OCI-LY1 (cell line): ENCODE results near the gene ALPK3.

ENCODE experiments used
- H2AFZ ChIP-seq: fragments of 200-600 bp; sonication (generic), shearing (Covaris generic); 2 replicates; pipeline ENCODE4 v1.6.0; 2014; ENCODE audit warnings: antibody characterized with exemption, mild to moderate bottlenecking, low read length
- H3F3A ChIP-seq: fragments of 200-600 bp; sonication (generic), shearing (Covaris generic); 2 replicates; pipeline ENCODE4 v1.6.0; 2014; ENCODE audit warnings: mild to moderate bottlenecking, antibody characterized with exemption, low read length, moderate library complexity; ENCODE audit not compliant: insufficient read depth
- H3K27ac ChIP-seq: fragments of 200-600 bp; sonication (generic); 2 replicates; pipeline ENCODE4 v1.5.1; 2014; ENCODE audit warnings: low read length, mixed run types, mild to moderate bottlenecking, low read depth; ENCODE audit not compliant: poor library complexity, severe bottlenecking
- H3K27me3 ChIP-seq: fragments of 200-600 bp; sonication (generic); 2 replicates; pipeline ENCODE4 v1.6.0; 2014; ENCODE audit warnings: antibody characterized with exemption, mild to moderate bottlenecking, low read length, moderate library complexity; ENCODE audit not compliant: insufficient read depth
- H3K36me3 ChIP-seq: fragments of 200-600 bp; sonication (generic); 2 replicates; pipeline ENCODE4 v1.6.1; 2014; ENCODE audit warnings: mild to moderate bottlenecking, antibody characterized with exemption, low read length, moderate library complexity, mixed read lengths; ENCODE audit not compliant: insufficient read depth
- H3K4me1 ChIP-seq: fragments of 200-600 bp; sonication (generic); 2 replicates; pipeline ENCODE4 v1.5.1; 2014; ENCODE audit warnings: mild to moderate bottlenecking, low read length, moderate library complexity; ENCODE audit not compliant: insufficient read depth, severe bottlenecking
- H3K4me2 ChIP-seq: fragments of 200-600 bp; sonication (generic), shearing (Covaris generic); 2 replicates; pipeline ENCODE4 v1.6.1; 2014; ENCODE audit warnings: low read length
- H3K4me3 ChIP-seq: fragments of 200-600 bp; sonication (generic); 2 replicates; pipeline ENCODE4 v1.5.1; 2014; ENCODE audit warnings: low read length, low read depth, mild to moderate bottlenecking, mixed read lengths; ENCODE audit not compliant: poor library complexity, severe bottlenecking
- H3K79me2 ChIP-seq: fragments of 200-600 bp; shearing (Covaris generic); 2 replicates; pipeline ENCODE4 v1.6.1; 2016; ENCODE audit warnings: mixed run types, low read length, mixed read lengths; ENCODE audit not compliant: insufficient read depth
- H3K9ac ChIP-seq: fragments of 200-600 bp; sonication (generic), shearing (Covaris generic); 2 replicates; pipeline ENCODE4 v1.6.1; 2014; ENCODE audit warnings: mild to moderate bottlenecking, low read length, mixed read lengths
- H3K9me2 ChIP-seq: fragments of 200-600 bp; sonication (generic), shearing (Covaris generic); 2 replicates; pipeline ENCODE4 v1.6.1; 2014; ENCODE audit warnings: low read depth, mild to moderate bottlenecking, low read length, mixed read lengths
- H3K9me3 ChIP-seq: fragments of 200-600 bp; shearing (Covaris generic); 2 replicates; pipeline ENCODE4 v1.6.1; 2014; ENCODE audit warnings: low read length, mixed read lengths
- H4K20me1 ChIP-seq: fragments of 200-600 bp; sonication (generic), shearing (Covaris generic); 2 replicates; pipeline ENCODE4 v1.6.0; 2016; ENCODE audit warnings: mild to moderate bottlenecking, low read length; ENCODE audit not compliant: insufficient read depth
- EZH2 ChIP-seq: fragments of 200-600 bp; sonication (generic), shearing (Covaris generic); IDR thresholded peaks from 2 replicates; pipeline ENCODE4 v1.8.0; 2017; ENCODE audit warnings: borderline replicate concordance, mixed run types, mild to moderate bottlenecking, antibody characterized with exemption, low read length, moderate library complexity, mixed read lengths
- TF ChIP-seq, protein P1 (sequence below): fragments of 200-600 bp; sonication (generic), shearing (Covaris generic); IDR thresholded peaks from 2 replicates; pipeline ENCODE4 v1.5.1; 2017; ENCODE audit warnings: mild to moderate bottlenecking, antibody characterized with exemption, low read length, moderate library complexity, mixed read lengths

The ALPK3 gene

DNA sequence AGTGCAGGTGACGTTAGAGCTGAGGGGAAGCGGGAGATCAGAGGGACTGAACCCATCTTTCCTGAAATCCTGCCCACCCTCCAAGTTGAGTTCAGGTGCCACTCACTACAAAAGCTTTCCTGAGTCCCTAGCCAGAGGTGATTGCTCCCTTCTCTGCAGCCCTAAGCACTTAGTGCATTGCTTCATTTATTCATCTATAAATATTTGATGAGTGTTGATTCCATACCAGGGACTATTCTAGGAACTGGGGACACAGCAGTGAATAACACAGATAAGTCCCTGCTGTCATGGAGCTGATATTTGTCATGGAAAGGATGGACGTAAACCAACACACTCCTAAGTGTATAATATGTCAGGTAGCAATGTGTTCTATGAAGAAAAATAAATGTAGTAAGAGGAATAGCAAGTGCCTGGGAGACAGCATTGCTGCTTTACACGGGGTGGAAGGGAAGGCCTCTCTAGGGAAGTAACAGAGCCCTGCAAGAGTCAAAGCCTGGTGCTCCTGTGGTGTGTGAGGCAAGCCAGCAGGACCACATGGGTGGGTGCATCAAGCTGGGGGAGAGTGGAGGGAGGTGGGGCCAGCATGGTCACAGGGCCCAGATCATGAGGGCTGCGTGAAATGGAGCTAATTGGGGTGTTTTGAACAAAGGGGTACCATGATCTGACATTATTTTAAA lies 18.6 kb downstream of the ALPK3 start:
- Histone ChIP-seq H3F3A (no peaks in the 10 kb centered on the region), H3K4me3 (no peak overlapping the region), H3K9ac (no peak overlapping the region), H3K9me3 (no peaks in the 10 kb centered on the region), H3K27ac (no peak overlapping the region), H3K4me2 (no peak overlapping the region), H3K27me3 (no peaks in the 10 kb centered on the region), H3K36me3 (no peaks in the 10 kb centered on the region), H3K4me1 (no peaks in the 10 kb centered on the region), H2AFZ (no peak overlapping the region), H4K20me1 (no peaks in the 10 kb centered on the region), H3K79me2 (no peaks in the 10 kb centered on the region), H3K9me2 (no peaks in the 10 kb centered on the region)
- no peak for TF ChIP-seq EZH2
- TF ChIP-seq, protein P1, sequence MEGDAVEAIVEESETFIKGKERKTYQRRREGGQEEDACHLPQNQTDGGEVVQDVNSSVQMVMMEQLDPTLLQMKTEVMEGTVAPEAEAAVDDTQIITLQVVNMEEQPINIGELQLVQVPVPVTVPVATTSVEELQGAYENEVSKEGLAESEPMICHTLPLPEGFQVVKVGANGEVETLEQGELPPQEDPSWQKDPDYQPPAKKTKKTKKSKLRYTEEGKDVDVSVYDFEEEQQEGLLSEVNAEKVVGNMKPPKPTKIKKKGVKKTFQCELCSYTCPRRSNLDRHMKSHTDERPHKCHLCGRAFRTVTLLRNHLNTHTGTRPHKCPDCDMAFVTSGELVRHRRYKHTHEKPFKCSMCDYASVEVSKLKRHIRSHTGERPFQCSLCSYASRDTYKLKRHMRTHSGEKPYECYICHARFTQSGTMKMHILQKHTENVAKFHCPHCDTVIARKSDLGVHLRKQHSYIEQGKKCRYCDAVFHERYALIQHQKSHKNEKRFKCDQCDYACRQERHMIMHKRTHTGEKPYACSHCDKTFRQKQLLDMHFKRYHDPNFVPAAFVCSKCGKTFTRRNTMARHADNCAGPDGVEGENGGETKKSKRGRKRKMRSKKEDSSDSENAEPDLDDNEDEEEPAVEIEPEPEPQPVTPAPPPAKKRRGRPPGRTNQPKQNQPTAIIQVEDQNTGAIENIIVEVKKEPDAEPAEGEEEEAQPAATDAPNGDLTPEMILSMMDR = no peak

DNA sequence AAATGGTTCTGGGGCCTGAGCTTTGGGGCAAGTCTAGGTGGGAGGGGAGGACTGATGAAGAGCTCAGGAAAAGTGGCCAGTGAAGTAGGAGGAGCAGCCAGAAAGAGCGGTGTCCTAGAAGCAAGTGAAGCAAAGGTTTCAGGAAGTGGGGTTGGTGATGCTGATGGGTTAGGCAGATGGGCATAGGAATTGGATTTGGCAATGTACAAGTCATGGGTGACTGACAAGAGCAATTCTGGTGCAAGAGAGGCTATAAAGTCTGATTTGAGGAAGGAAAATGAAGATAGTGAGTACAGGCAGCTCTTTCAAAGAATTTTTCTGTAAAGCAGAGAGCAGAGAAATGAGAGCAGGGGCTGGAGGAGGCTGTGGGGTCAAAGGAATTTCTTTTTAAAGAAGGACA lies 19.7 kb downstream of the ALPK3 start:
- Histone ChIP-seq H4K20me1 (no peaks in the 10 kb centered on the region), H3K4me3 (no peak overlapping the region), H3K79me2 (no peaks in the 10 kb centered on the region), H3K9ac (no peak overlapping the region), H3F3A (no peaks in the 10 kb centered on the region), H3K9me3 (no peaks in the 10 kb centered on the region), H3K36me3 (no peaks in the 10 kb centered on the region), H2AFZ (no peak overlapping the region), H3K27me3 (no peaks in the 10 kb centered on the region), H3K9me2 (no peaks in the 10 kb centered on the region), H3K4me2 (no peak overlapping the region), H3K27ac (no peak overlapping the region), H3K4me1 (no peaks in the 10 kb centered on the region)
- TF ChIP-seq, protein P1 = no peak
- no peak for TF ChIP-seq EZH2

DNA sequence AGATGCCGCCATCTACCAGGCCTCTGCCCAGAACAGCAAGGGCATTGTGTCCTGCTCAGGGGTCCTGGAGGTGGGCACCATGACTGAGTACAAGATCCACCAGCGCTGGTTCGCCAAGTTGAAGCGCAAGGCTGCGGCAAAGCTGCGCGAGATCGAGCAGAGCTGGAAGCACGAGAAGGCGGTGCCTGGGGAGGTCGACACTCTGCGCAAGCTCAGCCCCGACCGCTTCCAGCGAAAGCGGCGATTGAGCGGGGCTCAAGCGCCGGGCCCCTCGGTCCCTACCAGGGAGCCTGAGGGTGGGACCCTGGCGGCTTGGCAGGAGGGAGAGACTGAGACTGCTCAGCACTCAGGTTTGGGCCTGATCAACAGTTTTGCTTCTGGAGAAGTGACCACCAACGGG lies 22.6 kb downstream of the ALPK3 start:
- Histone ChIP-seq H3K4me2 (no peak overlapping the region), H3K4me3 (no peak overlapping the region), H3K4me1 (no peaks in the 10 kb centered on the region), H3K27me3 (no peaks in the 10 kb centered on the region), H3K9ac (no peak overlapping the region), H3K27ac (no peak overlapping the region), H3K79me2 (no peaks in the 10 kb centered on the region), H3K36me3 (no peaks in the 10 kb centered on the region), H2AFZ (no peak overlapping the region), H4K20me1 (no peaks in the 10 kb centered on the region), H3K9me3 (no peaks in the 10 kb centered on the region), H3F3A (no peaks in the 10 kb centered on the region), H3K9me2 (no peaks in the 10 kb centered on the region)
- no peak for TF ChIP-seq EZH2
- TF ChIP-seq, protein P1 = no peak
